ENCODE measurements around the gene ZC3H15.

The ZC3H15 gene

DNA sequence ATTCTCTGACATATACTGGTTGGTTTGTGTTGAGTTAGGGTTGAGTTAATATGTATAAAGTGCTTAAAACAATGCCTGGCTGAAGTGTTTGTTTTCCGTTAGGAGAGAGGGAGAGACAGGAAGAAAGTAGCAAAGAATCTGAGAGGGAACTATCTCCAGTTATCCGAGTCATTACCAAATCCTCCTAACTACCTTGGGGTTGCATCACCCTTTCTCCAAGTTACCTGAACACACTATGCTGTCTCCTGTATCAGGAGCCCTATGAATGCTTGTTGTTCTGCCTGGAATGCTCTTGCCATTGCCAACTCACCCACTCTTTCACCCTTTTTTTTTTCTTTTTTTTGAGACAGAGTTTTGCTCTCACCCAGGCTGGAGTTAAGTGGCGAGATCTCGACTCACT is 55.9 kb downstream of the ZC3H15 start:
- no peak for DNase-seq

- no peak for DNase-seq
Observed at GRCh38 chr2:186543561-186544131, 57.6 kb downstream of the ZC3H15 start.

GRCh38 chr2:186544255-186544675 is 58.2 kb downstream of the ZC3H15 start:
- DNase-seq: no peak

DNA sequence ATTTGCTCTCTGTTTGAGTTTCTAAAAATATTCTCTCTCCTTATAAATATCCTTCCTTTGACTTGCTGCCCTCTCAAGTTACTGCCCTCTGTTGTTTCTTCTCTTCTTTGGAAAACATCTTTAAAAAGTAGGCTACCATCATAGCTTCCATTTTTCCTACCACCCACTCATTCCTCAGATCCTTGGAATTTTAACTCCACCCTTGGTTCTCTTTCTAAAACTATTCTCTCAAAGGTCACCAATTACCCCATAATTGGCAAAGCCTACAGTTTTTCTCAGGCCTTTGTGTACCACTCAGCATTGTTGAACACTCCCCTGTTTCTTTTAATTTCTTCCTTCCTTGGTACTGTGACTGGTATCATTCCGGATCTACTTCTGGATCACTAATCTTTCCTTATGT is 60.8 kb downstream of the ZC3H15 start:
- DNase-seq: no peak

GRCh38 chr2:186551323-186552050 is 65.4 kb downstream of the ZC3H15 start:
- DNase-seq: no peak

DNA sequence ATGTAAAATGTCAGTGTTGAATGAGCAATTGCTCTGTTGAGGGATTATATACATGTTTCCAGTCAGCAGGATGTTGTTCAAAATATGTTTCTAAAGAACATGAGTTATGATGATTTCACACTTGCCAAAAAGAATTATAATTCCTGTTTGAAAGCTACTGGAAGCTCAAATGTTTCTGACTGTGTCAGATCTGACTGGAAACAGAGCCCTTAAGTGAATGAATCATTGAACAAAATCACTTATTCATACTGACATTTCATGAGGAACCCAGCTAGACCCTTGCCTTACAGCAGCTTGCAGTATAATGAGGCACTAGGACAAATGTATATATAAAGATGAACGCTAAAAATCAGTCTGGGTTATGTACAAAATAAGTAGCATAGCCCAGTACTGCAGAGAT is 68.4 kb downstream of the ZC3H15 start:
- DNase-seq: no peak

GRCh38 chr2:186554850-186555671 is 69.0 kb downstream of the ZC3H15 start:
- no peak for DNase-seq

DNA sequence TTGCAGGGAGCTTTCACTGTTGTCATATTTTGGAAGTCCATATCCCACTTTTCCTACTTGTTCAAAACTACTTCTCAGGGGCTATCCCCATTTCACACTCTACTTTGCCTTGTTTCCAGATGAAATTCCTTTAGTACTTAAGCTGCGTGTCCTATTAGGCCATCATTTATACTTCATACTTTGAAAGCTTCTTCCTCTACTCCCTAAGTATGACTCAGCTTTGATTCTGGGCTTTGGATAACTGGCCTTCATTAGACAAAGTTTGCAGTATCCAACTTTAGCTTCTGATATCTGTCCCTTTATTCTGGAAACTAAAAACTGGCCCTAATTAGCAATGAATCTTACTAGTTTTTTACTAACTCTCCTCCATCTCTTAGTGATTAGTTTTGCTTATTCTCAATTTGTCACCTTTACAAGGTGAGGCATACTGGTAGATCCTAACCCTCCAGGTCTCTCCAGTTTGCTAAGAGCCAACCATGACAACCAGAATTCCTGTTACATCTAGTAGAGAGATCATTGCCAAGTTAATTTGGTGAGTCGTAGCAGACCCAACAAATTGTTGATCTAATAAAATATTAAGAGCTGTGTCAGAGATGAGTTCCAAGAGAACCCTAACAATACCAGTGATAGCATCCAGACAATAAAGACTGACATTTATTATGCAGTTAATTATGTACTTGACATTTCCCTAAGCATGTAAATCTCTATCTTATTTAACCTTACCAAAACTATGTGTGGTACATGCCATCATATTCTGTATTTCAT is 72.6 kb downstream of the ZC3H15 start:
- DNase-seq: no peak

All from amygdala (tissue), 56 donors.